ENCODE data around the gene QPCT. TPM values are rescaled to one million over a fixed set of nuclear protein-coding genes. Genes with fewer than 3 reads are reported as not detected.

Gene QPCT
- total RNA-seq, 1 experiment from 2014 or later: 13.6 TPM

- Mint-ChIP-seq H3K36me3 (no peaks in the 10 kb centered on the region), H3K27me3 (ENCODE audit: low read depth) (no peaks in the 10 kb centered on the region; the same call in 1 of the 2 replicates), H3K4me1 (peaks cover 13% of the 10 kb centered on the region), H3K4me3 (no peak overlapping the region), H3K27ac (no peak overlapping the region), H3K9me3 (peaks cover 1% of the 10 kb centered on the region)
- ATAC-seq (peak; percentile 92), DNase-seq (ENCODE audit: low spot score) (no peak)
- TF ChIP-seq CTCF (IDR thresholded peaks at IDR 0.05): peak; percentile 45
- no peak for TF ChIP-seq NR3C1 (CRISPR knock-in tag; conservative IDR thresholded peaks at IDR 0.05; ENCODE audit: low read depth)
- CTCF ChIA-PET: interaction anchor here (0.6 to 5.3 kb wide), 44 partner anchors 9 to 662 kb away, joined by 3 to 111 read pairs (median 4); partner anchors contain the start of gene CYP1B1
- POLR2A ChIA-PET: interaction anchor here (0.6 to 1.0 kb wide), 2 partner anchors 9 to 10 kb away, joined by 3 to 7 read pairs; no protein-coding TSS in a partner anchor
These were observed 70.1 kb downstream of the QPCT start for GRCh38 chr2:37414470-37414949.

- no peaks in the 10 kb centered on the region for H3K36me3 Mint-ChIP-seq
- H3K4me1 Mint-ChIP-seq: peaks cover 13% of the 10 kb centered on the region
- H3K9me3 Mint-ChIP-seq: no peaks in the 10 kb centered on the region
- TF ChIP-seq NFATC4 (CRISPR knock-in tag; IDR thresholded peaks at IDR 0.05): no peak
- no peak overlapping the region for H3K4me3 Mint-ChIP-seq
- ChIA-PET CTCF (interaction anchor here (0.6 to 5.3 kb wide), 39 partner anchors 10 to 487 kb away, joined by 3 to 111 read pairs (median 4); no protein-coding TSS in a partner anchor), POLR2A (interaction anchor here (0.6 kb wide), 1 partner anchor 11 kb away, joined by 3 read pairs; no protein-coding TSS in a partner anchor)
- no peaks in the 10 kb centered on the region; the same call in 1 of the 2 replicates for H3K27me3 Mint-ChIP-seq (ENCODE audit: low read depth)
- H3K27ac Mint-ChIP-seq: no peak overlapping the region
- ATAC-seq: no peak
- DNase-seq (ENCODE audit: low spot score): no peak
These were observed 70.8 kb downstream of the QPCT start for GRCh38 chr2:37415128-37415820.

- no peak for TF ChIP-seq E2F4 (CRISPR knock-in tag; IDR thresholded peaks at IDR 0.05; ENCODE audit: borderline replicate concordance, low read depth)
- no peak for TF ChIP-seq RELA (CRISPR knock-in tag; IDR thresholded peaks at IDR 0.05; ENCODE audit: borderline replicate concordance)
- no peak for TF ChIP-seq ATF3 (CRISPR knock-in tag; conservative IDR thresholded peaks at IDR 0.05)
- TF ChIP-seq AFF4 (CRISPR knock-in tag; IDR thresholded peaks at IDR 0.05; ENCODE audit: borderline replicate concordance): no peak
- TF ChIP-seq ATF6 (CRISPR knock-in tag; IDR thresholded peaks at IDR 0.05): no peak
- no peak for TF ChIP-seq USF2 (CRISPR knock-in tag; IDR thresholded peaks at IDR 0.05)
- Mint-ChIP-seq H3K9me3 (no peaks in the 10 kb centered on the region), H3K4me1 (peaks cover 13% of the 10 kb centered on the region), H3K27me3 (ENCODE audit: low read depth) (no peaks in the 10 kb centered on the region; the same call in 1 of the 2 replicates), H3K4me3 (no peak overlapping the region), H3K27ac (no peak overlapping the region), H3K36me3 (no peaks in the 10 kb centered on the region)
- DNase-seq (ENCODE audit: low spot score) (no peak), ATAC-seq (no peak)
- POLR2A ChIA-PET: no interaction called here
- CTCF ChIA-PET: interaction anchor here (3.0 kb wide), 1 partner anchor 460 kb away, joined by 12 read pairs; no protein-coding TSS in a partner anchor
These were observed 72.9 kb downstream of the QPCT start for GRCh38 chr2:37417321-37417720.
